ENCODE results near the gene BEAN1.

DNA sequence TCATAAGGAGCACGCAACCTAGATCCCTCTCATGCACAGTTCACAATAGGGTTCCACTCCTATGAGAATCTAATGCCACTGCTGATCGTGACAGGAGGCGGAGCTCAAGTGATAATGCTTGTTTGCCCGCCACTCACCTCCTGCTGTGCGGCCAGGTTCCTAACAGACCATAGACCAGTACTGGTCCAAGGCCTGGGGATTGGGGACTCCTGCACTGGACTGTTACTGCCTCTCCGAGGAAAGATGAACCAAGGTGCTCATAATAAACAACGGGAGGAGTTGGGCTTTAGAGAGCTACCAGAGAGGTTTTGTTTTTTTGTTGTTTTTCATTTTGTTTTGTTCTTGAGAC, 64.6 kb downstream of the BEAN1 start:
- TF ChIP-seq POLR2A (IDR thresholded peaks at IDR 0.05; ENCODE audit: low read depth, low read length) (no peak), POLR2AphosphoS5 (IDR thresholded peaks at IDR 0.05; ENCODE audit: low read depth, low read length) (no peak), TAF1 (IDR thresholded peaks at IDR 0.05; ENCODE audit: low read depth, low read length) (no peak), PAX5 (IDR thresholded peaks at IDR 0.05; ENCODE audit: insufficient read depth, low read length, severe bottlenecking) (no peak)

All from GM12891 (cell line).